ENCODE measurements around the gene ADIG.

The ADIG gene

DNA sequence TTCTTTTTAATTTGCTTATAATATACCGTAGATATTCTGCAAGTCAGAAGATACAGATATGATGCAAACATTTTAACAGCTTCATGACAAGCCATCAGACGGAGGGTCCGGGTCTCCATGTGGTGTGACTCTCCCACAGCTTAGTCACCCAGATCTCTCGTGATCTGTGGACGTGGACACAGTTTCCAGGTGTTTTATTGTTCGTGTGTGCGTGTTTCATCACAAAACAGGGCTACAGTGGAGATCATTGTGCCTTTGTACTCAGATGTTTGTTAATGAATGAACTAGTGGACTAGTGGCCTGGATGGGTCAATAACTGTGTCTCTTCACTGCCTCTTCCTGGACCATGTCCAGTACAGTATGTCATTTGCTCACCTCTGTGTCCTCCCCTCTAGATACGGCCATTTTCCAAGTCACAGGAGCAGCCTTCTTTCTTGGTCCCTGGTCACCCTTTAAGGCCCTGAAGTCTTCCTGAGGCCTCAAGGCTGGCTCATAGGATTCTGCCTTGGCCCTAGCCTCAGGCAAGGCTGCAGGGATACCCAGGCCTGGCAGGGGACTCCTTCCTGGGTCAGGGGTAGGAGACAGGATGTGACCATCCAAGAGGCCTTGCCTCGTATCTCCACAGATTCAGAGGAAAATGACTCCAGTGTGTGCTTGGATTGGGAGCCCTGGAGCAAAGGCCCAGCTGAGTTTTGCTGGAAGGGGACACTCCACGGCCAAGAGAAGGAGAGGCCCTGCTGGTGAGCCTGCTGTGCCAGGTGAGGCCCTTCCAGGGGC is 4.6 kb downstream of the ADIG start:
- H3K4me1 ChIP-seq, result no peaks in the 10 kb centered on the region
- H3K36me3 ChIP-seq (ENCODE audit: control insufficient read depth, insufficient read depth, low read length), result no peaks in the 10 kb centered on the region
- H3K9ac ChIP-seq, result no peak overlapping the region
- H3K79me2 ChIP-seq, result no peaks in the 10 kb centered on the region
- H3K27ac ChIP-seq, result no peak overlapping the region
- no peak overlapping the region for H3K4me3 ChIP-seq (ENCODE audit: low read depth, low read length)
- TF ChIP-seq, protein P1, sequence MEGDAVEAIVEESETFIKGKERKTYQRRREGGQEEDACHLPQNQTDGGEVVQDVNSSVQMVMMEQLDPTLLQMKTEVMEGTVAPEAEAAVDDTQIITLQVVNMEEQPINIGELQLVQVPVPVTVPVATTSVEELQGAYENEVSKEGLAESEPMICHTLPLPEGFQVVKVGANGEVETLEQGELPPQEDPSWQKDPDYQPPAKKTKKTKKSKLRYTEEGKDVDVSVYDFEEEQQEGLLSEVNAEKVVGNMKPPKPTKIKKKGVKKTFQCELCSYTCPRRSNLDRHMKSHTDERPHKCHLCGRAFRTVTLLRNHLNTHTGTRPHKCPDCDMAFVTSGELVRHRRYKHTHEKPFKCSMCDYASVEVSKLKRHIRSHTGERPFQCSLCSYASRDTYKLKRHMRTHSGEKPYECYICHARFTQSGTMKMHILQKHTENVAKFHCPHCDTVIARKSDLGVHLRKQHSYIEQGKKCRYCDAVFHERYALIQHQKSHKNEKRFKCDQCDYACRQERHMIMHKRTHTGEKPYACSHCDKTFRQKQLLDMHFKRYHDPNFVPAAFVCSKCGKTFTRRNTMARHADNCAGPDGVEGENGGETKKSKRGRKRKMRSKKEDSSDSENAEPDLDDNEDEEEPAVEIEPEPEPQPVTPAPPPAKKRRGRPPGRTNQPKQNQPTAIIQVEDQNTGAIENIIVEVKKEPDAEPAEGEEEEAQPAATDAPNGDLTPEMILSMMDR (IDR thresholded peaks at IDR 0.05), result no peak
- H3K4me2 ChIP-seq (ENCODE audit: low read length), result no peak overlapping the region
- H3K9me3 ChIP-seq (ENCODE audit: control insufficient read depth, low read length), result no peaks in the 10 kb centered on the region
- H3K27me3 ChIP-seq (ENCODE audit: control insufficient read depth, insufficient read depth, low read length), result no peaks in the 10 kb centered on the region
- no peak overlapping the region for H2AFZ ChIP-seq

DNA sequence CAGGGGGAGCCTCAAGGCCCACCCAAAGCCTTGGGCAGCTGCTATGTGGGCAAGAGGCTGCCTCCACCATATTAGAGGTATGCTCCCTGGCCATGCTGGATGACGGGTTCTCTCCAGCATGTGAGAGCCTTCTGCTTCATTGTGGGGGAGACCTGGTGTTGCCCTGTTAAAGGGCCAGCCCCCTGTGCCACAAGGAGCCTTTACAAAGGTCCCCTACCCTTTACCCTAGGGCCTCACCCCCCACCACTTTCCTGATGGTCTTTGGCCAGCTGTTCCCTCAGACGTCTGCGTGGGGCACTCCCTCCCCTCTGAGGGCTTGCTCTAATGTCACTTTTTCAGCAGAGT is 5.2 kb downstream of the ADIG start:
- Histone ChIP-seq H3K4me1 (no peaks in the 10 kb centered on the region), H3K79me2 (no peaks in the 10 kb centered on the region), H3K4me2 (ENCODE audit: low read length) (no peak overlapping the region), H3K9ac (no peak overlapping the region), H3K4me3 (ENCODE audit: low read depth, low read length) (no peak overlapping the region), H3K36me3 (ENCODE audit: control insufficient read depth, insufficient read depth, low read length) (no peaks in the 10 kb centered on the region), H2AFZ (no peak overlapping the region), H3K27ac (no peak overlapping the region), H3K9me3 (ENCODE audit: control insufficient read depth, low read length) (no peaks in the 10 kb centered on the region), H3K27me3 (ENCODE audit: control insufficient read depth, insufficient read depth, low read length) (no peaks in the 10 kb centered on the region)
- TF ChIP-seq, protein P1 (IDR thresholded peaks at IDR 0.05), result no peak

DNA sequence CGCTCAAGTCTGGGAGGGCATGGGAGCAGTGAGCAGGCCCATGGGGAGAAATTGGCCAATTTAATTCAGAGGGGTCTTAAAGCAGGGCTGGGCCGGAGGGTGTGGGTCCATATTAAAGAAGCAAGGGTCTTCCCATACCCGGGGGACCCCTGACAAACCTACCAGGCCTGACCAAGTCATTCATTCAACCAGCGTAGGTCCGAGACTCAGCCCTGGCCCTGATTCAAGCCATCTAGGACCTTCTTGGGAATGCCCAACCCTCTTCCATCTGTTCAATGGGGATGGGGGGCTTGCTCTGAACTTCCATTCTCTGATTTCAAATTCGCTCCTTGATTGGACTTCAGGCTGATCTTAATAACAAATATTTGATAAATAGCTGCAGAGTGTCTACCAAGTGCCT is 7.3 kb downstream of the ADIG start:
- no peaks in the 10 kb centered on the region for H3K79me2 ChIP-seq
- H3K4me1 ChIP-seq, result no peaks in the 10 kb centered on the region
- H3K4me2 ChIP-seq (ENCODE audit: low read length), result no peak overlapping the region
- H3K27me3 ChIP-seq (ENCODE audit: control insufficient read depth, insufficient read depth, low read length), result no peaks in the 10 kb centered on the region
- no peak overlapping the region for H3K27ac ChIP-seq
- TF ChIP-seq, protein P1 (IDR thresholded peaks at IDR 0.05), result no peak
- no peak overlapping the region for H3K9ac ChIP-seq
- H3K36me3 ChIP-seq (ENCODE audit: control insufficient read depth, insufficient read depth, low read length), result no peaks in the 10 kb centered on the region
- no peaks in the 10 kb centered on the region for H3K9me3 ChIP-seq (ENCODE audit: control insufficient read depth, low read length)
- H2AFZ ChIP-seq, result no peak overlapping the region
- H3K4me3 ChIP-seq (ENCODE audit: low read depth, low read length), result no peak overlapping the region

- Histone ChIP-seq H3K9ac (no peak overlapping the region), H3K4me2 (ENCODE audit: low read length) (no peak overlapping the region), H3K4me1 (no peaks in the 10 kb centered on the region), H3K79me2 (no peaks in the 10 kb centered on the region), H3K4me3 (ENCODE audit: low read depth, low read length) (no peak overlapping the region), H3K27ac (no peak overlapping the region), H3K9me3 (ENCODE audit: control insufficient read depth, low read length) (no peaks in the 10 kb centered on the region), H3K27me3 (ENCODE audit: control insufficient read depth, insufficient read depth, low read length) (no peaks in the 10 kb centered on the region), H2AFZ (no peak overlapping the region), H3K36me3 (ENCODE audit: control insufficient read depth, insufficient read depth, low read length) (no peaks in the 10 kb centered on the region)
- TF ChIP-seq, protein P1 (IDR thresholded peaks at IDR 0.05), result no peak
Measured at GRCh38 chr20:38589351-38589750, 8.4 kb downstream of the ADIG start.

Data from parathyroid adenoma (tissue), 2 donors.